Urothelium cell line (cell line): ENCODE results near the gene MMP15.
"Not testable (repeated sequence)": the region's sequence is repeated elsewhere in the genome, so short reads cannot be mapped to it uniquely, and the experiment has no call there.

Experiments
- DNase-seq: peaks from one replicate; pipeline ENCODE4 v3.0.0; 2011; ENCODE audit warnings: low spot score, mixed read lengths
- FAIRE-seq: peaks from 2 replicates; lab custom pipeline; 2011; peaks lifted over from hg19 to GRCh38; lab: Jason Lieb, UNC

MMP15 gene

DNA sequence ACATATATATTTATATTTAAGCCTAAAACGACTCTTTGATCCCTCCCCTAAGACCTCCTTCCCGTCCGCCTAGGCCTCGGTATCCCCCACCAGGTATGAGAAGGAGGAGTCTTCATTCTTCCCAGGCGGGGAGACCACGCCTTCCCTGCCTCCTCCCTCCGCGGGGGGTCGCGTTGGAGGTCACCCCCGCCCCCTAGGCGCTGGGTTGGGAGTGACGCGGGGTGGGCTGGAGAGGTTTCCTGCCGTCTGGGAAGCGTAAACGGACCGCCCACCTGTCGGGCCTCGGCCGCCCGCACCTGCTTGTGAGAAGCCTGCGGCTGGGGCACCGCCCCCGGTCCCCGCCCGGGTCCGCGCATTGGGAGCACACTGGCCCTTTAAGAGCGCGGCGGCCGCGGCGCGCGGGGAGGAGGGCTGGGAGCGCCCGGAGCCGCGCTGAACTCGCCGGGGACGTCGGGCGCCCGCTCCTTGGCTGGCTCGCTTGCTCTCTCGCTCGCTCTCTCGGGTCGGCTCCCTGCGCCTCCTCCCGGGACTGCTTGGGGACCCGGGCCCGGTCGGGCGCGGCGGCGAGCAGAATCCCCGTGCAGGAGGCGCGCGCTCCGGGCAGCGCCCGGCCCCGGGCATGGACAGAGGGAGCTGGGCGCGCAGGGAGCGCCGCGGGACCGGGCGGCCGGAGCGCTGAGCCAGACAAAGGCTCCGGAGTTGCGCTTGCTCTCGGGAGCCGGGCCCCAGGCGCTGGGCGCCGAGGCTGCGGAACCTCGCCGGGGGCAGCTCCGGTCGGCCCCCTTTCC lies at the start of gene MMP15:
Gene MMP15 (plus strand): TSS at position 404 of the 788 bp plus-strand sequence. CDS start 597 bp downstream, outside the sequence.
- DNase-seq (peak; percentile 82), FAIRE-seq (no peak)

DNA sequence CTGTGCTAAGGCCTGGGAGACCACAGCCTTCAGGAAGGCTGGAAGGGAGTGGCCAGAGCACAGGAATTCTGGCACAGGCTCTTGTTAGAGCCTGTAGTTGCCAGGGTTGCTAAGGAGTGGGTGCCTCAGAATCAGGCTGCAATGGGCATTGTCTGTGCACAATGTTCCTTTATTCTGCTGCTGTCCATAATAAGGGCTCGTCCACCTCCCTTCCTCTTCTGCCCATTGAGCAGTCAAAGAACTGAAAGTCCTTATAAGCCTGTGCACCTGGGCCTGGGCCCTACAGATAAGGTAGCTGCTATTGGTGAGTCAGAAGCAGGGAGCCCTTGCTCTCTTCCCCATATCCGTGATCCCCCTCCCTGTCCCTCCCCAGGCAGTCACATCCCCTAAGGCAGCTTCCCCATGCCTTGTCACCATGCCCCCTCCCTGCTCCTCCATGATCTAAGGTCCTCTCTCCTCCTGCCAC lies 49.2 kb upstream of the MMP15 start:
- DNase-seq (no peak), FAIRE-seq (no peak)

- DNase-seq (no peak), FAIRE-seq (no peak)
Measured at GRCh38 chr16:57977418-57978069, 48.0 kb upstream of the MMP15 start.

DNA sequence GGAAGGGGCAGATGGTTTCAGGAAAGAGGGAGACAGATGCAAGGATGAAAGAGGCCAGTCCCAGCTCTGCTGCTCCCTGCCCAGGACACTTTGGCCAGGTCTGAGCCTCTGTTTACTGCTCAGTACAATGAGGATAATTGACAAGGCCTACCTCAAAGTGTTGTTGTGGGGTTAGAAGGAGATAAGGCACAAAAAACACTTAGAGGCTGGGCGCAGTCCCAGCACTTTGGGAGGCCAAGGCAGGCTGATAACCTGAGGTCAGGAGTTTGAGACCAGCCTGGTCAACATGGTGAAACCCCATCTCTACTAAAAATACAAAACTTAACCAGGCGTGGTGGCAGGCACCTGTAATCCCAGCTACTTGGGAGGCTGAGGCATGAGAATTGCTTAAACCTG lies 47.5 kb upstream of the MMP15 start:
- not testable (repeated sequence) for DNase-seq, FAIRE-seq

DNA sequence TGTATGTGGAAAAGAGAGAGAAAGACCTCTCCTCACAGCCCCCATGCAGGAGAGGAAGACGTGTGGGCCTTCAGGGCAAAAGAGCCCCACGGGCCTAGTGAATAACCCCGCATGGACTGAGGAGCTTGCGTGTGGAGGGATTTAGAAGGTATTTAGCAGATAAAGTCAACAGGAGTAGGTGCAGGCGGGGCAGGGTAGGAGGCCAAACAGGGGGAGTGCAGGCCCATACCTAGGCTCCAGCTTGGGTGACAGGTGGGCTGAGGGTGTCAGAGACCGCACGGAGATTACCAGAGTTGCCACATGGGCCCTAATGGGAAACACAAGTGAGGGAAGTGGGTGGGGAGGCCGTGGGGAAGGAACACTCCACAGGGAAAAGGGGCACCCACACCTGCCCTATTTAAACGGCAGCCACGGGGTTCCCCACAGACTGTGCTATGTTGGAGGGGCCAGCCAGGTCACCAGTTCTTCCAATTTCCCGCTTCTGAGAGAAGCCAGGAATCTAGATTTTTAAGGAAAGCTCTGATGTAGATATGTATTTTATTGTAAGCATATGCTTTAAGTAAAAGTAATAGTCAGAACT lies 46.5 kb upstream of the MMP15 start:
- FAIRE-seq (no peak), DNase-seq (no peak)

GRCh38 chr16:57981636-57982035 lies 43.9 kb upstream of the MMP15 start:
- no peak for FAIRE-seq

GRCh38 chr16:57982385-57982784 lies 43.2 kb upstream of the MMP15 start:
- DNase-seq = no peak
- no peak for FAIRE-seq

More at GRCh38 chr16:57981636-57982035, 43.9 kb upstream of the MMP15 start:
- DNase-seq = no peak

GRCh38 chr16:57984443-57985203 lies 40.9 kb upstream of the MMP15 start:
- FAIRE-seq (no peak), DNase-seq (no peak)

DNA sequence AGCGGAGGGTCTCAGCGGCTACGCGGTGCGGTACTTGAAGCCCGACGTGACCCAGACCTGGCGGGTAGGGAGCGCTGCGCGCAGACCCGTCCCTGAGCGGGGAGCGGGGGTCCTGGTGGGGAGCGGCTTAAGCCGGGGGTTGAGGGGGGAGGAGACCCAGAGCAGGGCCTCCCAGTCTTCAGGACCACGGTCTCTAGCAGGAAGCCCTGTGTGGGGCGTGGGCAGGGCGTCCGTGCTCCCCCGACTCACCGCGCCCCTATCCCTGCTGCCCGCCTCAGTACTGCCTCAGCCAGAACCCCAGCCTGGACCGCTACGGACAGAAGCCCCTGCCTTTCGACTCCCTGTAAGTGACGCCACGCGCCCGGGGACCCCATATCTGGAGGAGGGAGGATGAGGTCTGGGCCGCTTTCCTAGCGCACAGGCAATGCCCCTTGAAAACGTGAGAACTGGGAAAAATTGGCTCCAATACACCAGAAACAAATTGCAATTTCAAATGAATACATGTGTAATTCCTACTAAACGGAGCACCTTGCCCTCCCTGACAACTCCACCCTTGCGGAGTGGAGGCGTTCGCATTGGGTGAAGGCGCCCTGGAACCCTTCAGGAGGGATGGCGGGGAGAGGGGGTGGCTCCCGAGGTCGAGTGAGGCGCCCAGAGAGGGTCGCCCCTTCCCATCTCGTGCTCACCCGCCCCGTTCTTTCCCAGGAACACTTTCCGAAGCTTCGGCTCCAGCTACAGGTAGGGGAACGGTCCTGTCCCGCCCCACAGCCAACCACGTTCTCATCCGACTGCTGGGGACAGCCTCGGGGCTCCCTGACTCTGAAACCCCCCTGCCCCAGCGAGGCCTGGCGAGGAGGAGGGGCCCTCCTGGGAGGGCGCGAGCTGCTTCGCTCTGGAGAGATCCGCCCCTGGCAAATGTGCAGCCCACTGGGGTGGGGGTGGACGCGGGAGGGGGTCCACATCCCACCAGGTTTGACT lies 40.1 kb upstream of the MMP15 start:
- FAIRE-seq = no peak
- no peak for DNase-seq

GRCh38 chr16:57986196-57986595 lies 39.4 kb upstream of the MMP15 start:
- FAIRE-seq (no peak), DNase-seq (no peak)

- no peak for FAIRE-seq
- DNase-seq = no peak
Measured at GRCh38 chr16:57987441-57988177, 37.9 kb upstream of the MMP15 start.

GRCh38 chr16:57988929-57989328 lies 36.6 kb upstream of the MMP15 start:
- DNase-seq = no peak
- FAIRE-seq = no peak

DNA sequence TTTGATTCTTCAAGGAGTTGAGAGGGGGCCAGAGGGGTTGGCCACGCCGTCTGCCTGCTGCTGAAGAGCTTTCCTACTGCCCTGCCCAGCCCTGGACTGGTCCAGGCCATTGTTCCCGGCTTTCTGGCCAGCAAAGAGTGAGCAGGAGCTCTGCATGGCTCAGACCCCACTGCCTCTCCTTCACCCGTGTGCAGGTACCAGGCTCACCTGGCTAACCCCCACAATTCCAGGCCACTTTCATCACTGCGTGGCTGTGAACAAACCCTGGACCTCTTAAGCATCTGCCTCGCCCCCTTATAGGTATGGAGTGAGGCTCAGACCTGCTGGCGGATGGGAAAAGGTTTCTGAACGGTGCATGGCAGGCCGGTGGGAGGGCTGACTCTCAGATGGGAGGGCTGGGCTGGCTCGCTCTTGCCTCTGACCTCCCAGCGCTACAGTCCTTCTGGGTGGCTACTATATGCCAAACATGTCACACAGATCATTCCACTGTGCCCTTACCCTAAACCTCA lies 33.9 kb upstream of the MMP15 start:
- no peak for DNase-seq
- FAIRE-seq = no peak

DNA sequence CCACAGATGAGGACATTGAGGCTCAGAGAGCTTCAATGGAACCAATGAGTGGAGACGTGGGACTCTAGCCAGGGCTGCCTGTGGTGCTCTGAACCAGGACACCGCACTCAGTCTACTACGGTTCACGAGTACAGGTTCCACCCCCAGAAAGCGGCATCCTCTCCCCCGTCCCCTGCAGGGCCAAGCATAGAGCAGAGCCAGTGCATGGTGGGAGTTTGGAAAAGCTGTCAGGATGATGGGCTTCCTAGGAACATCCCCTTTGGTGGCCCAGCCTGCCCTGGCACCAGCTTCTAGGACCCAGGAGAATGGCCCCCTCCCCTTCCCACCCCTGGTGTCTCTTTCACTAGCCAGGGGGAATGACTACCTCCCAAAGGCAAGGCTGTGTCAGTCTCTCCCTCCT lies 33.5 kb upstream of the MMP15 start:
- DNase-seq = no peak
- FAIRE-seq = no peak

DNA sequence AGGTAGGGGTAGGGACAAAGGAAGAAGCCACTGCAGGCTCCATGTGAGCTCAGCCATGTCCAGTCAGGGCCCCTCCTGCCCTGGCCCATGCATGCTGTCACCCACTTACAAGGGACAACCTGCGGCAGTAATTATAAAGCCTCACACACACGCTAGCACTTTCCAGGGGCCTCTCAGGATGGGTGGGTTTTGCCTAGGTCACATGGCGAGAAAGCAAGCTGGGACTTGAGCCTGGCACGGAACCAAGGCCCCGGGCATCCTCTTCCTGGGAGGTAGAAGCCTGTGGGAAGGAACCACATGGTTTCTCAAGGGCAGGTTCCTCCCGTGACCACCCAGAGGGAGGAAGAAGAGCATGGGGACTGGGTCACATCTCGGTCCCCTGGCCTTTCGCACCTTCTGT lies 32.1 kb upstream of the MMP15 start:
- FAIRE-seq (no peak), DNase-seq (no peak)

GRCh38 chr16:57993897-57994296 lies 31.7 kb upstream of the MMP15 start:
- no peak for FAIRE-seq
- no peak for DNase-seq

- FAIRE-seq (no peak), DNase-seq (no peak)
Measured at GRCh38 chr16:57994361-57994760, 31.2 kb upstream of the MMP15 start.

GRCh38 chr16:57994778-57995177 lies 30.8 kb upstream of the MMP15 start:
- FAIRE-seq (no peak), DNase-seq (peak; percentile 46)
